NCI-H69 (cell line): ENCODE results near the gene SCNM1.

ENCODE experiments used
- DNase-seq: peaks from one replicate; lab custom pipeline; 2025; lab: John Stamatoyannopoulos, UW

The SCNM1 gene

GRCh38 chr1:151165738-151166504 is at the start of gene SCNM1, which contains the start of gene LYSMD1:
TSS of gene SCNM1 (plus strand) at chr1:151166144. CDS start at chr1:151166153, 9 bp downstream.
TSS of gene LYSMD1 (minus strand) at chr1:151165902. CDS start at chr1:151165258, 644 bp downstream.
- DNase-seq = peak; percentile 100

- DNase-seq = no peak
These were observed 41.1 kb upstream of the SCNM1 start for GRCh38 chr1:151124763-151125403.

GRCh38 chr1:151128800-151129199 is 37.1 kb upstream of the SCNM1 start:
- no peak for DNase-seq

GRCh38 chr1:151130987-151131586 is 34.9 kb upstream of the SCNM1 start:
- peak; percentile 66 for DNase-seq

GRCh38 chr1:151131701-151132334 is 34.1 kb upstream of the SCNM1 start:
- DNase-seq = no peak

GRCh38 chr1:151132335-151133017 is 33.5 kb upstream of the SCNM1 start:
- no peak for DNase-seq

GRCh38 chr1:151133018-151133806 is 32.7 kb upstream of the SCNM1 start:
- no peak for DNase-seq

- DNase-seq = peak; percentile 16
These were observed 31.5 kb upstream of the SCNM1 start for GRCh38 chr1:151134396-151134795.

- DNase-seq = no peak
These were observed 31.0 kb upstream of the SCNM1 start for GRCh38 chr1:151134991-151135390.

- DNase-seq = no peak
These were observed 30.2 kb upstream of the SCNM1 start for GRCh38 chr1:151135433-151136385.

- no peak for DNase-seq
These were observed 28.2 kb upstream of the SCNM1 start for GRCh38 chr1:151137789-151138188.

- peak; percentile 21 for DNase-seq
These were observed 23.4 kb upstream of the SCNM1 start for GRCh38 chr1:151142411-151143056.

GRCh38 chr1:151143057-151143435 is 22.9 kb upstream of the SCNM1 start:
- DNase-seq = no peak

GRCh38 chr1:151143986-151144385 is 22.0 kb upstream of the SCNM1 start:
- peak; percentile 57 for DNase-seq

- DNase-seq = peak; percentile 23
These were observed 21.3 kb upstream of the SCNM1 start for GRCh38 chr1:151144474-151145303.

- peak; percentile 66 for DNase-seq
These were observed 20.5 kb upstream of the SCNM1 start for GRCh38 chr1:151145304-151146071.

GRCh38 chr1:151146072-151146411 is 19.9 kb upstream of the SCNM1 start:
- peak; percentile 66 for DNase-seq
